H9 (cell line): ENCODE measurements around the gene DCC. TPM values are rescaled to one million over a fixed set of nuclear protein-coding genes. Genes with fewer than 3 reads are reported as not detected.

Source experiments
- DNase-seq: peaks from one replicate; pipeline ENCODE4 v3.0.0-alpha.2; 2017
- H2AFZ ChIP-seq: one replicate; pipeline ENCODE4 v1.6.1; 2013; ENCODE audit warnings: mild to moderate bottlenecking, low read length, control low read depth, moderate library complexity
- H2AK5ac ChIP-seq: 2 replicates; pipeline ENCODE4 v1.6.1; 2013; ENCODE audit warnings: low read length, control low read depth, mixed read lengths; ENCODE audit not compliant: insufficient read length
- H2BK120ac ChIP-seq: one replicate; pipeline ENCODE4 v1.6.1; 2013; ENCODE audit warnings: low read depth, mild to moderate bottlenecking, low read length, control low read depth, inconsistent platforms; ENCODE audit not compliant: poor library complexity, severe bottlenecking
- H2BK12ac ChIP-seq: 2 replicates; pipeline ENCODE4 v1.6.1; 2013; ENCODE audit warnings: low read length, control low read depth, mixed read lengths, low read depth; ENCODE audit not compliant: insufficient read length
- H2BK15ac ChIP-seq: 2 replicates; pipeline ENCODE4 v1.6.1; 2013; ENCODE audit warnings: low read depth, low read length, control low read depth
- H2BK20ac ChIP-seq: one replicate; pipeline ENCODE4 v1.6.1; 2013; ENCODE audit warnings: low read depth, mild to moderate bottlenecking, low read length, control low read depth, inconsistent platforms; ENCODE audit not compliant: poor library complexity, severe bottlenecking
- H2BK5ac ChIP-seq: 2 replicates; pipeline ENCODE4 v1.6.1; 2013; ENCODE audit warnings: low read length, control low read depth, mixed read lengths; ENCODE audit not compliant: insufficient read length
- H3K14ac ChIP-seq: 2 replicates; pipeline ENCODE4 v1.6.1; 2013; ENCODE audit warnings: low read length, control low read depth; ENCODE audit not compliant: insufficient read depth
- H3K18ac ChIP-seq: 2 replicates; pipeline ENCODE4 v1.6.1; 2013; ENCODE audit warnings: low read depth, mild to moderate bottlenecking, mixed read lengths, low read length, control low read depth; ENCODE audit not compliant: insufficient read length
- H3K23ac ChIP-seq: 2 replicates; pipeline ENCODE4 v1.6.1; 2013; ENCODE audit warnings: low read length, control low read depth, mixed read lengths, low read depth; ENCODE audit not compliant: insufficient read length
- H3K23me2 ChIP-seq: 2 replicates; pipeline ENCODE4 v1.6.1; 2013; ENCODE audit warnings: low read depth, mild to moderate bottlenecking, mixed read lengths, low read length, control low read depth; ENCODE audit not compliant: insufficient read length, poor library complexity, severe bottlenecking
- H3K27ac ChIP-seq: 2 replicates; pipeline ENCODE4 v1.5.1; 2013; ENCODE audit warnings: low read length, control low read depth, mixed read lengths, low read depth; ENCODE audit not compliant: insufficient read length
- H3K27me3 ChIP-seq: 2 replicates; pipeline ENCODE4 v1.6.1; 2013; ENCODE audit warnings: low read length, control low read depth, inconsistent platforms; ENCODE audit not compliant: insufficient read depth
- H3K4ac ChIP-seq: 2 replicates; pipeline ENCODE4 v1.6.1; 2013; ENCODE audit warnings: low read depth, mild to moderate bottlenecking, control low read depth, inconsistent platforms, low read length, moderate library complexity
- H3K4me1 ChIP-seq: 2 replicates; pipeline ENCODE4 v1.6.1; 2013; ENCODE audit warnings: low read length, control low read depth, inconsistent platforms; ENCODE audit not compliant: insufficient read depth
- H3K4me2 ChIP-seq: 2 replicates; pipeline ENCODE4 v1.6.1; 2013; ENCODE audit warnings: low read length, control low read depth, mixed read lengths; ENCODE audit not compliant: insufficient read length, insufficient read depth
- H3K56ac ChIP-seq: 2 replicates; pipeline ENCODE4 v1.6.1; 2013; ENCODE audit warnings: low read depth, mild to moderate bottlenecking, mixed read lengths, low read length, control low read depth; ENCODE audit not compliant: insufficient read length
- H3K79me1 ChIP-seq: 2 replicates; pipeline ENCODE4 v1.6.1; 2013; ENCODE audit warnings: low read depth, mild to moderate bottlenecking, moderate library complexity, low read length, control low read depth, inconsistent platforms; ENCODE audit not compliant: insufficient read depth, poor library complexity, severe bottlenecking
- H3K79me2 ChIP-seq: 2 replicates; pipeline ENCODE4 v1.6.1; 2013; ENCODE audit warnings: low read length, control low read depth, inconsistent platforms; ENCODE audit not compliant: insufficient read depth
- H3K9ac ChIP-seq: 2 replicates; pipeline ENCODE4 v1.6.1; 2013; ENCODE audit warnings: low read length, control low read depth, mixed read lengths; ENCODE audit not compliant: insufficient read length; ENCODE audit errors: extremely low read depth
- H3K9me3 ChIP-seq: one replicate; pipeline ENCODE4 v1.6.1; 2013; ENCODE audit warnings: low read depth, low read length, inconsistent platforms; ENCODE audit not compliant: control insufficient read depth
- H3T11ph ChIP-seq: one replicate; pipeline ENCODE4 v1.6.1; 2013; ENCODE audit warnings: mild to moderate bottlenecking, low read length, control low read depth, inconsistent platforms
- H4K20me1 ChIP-seq: one replicate; pipeline ENCODE4 v1.6.1; 2013; ENCODE audit not compliant: control insufficient read depth, insufficient read length, insufficient read depth
- H4K5ac ChIP-seq: 2 replicates; pipeline ENCODE4 v1.6.1; 2013; ENCODE audit warnings: low read depth, mild to moderate bottlenecking, mixed read lengths, low read length, control low read depth; ENCODE audit not compliant: insufficient read length
- H4K8ac ChIP-seq: replicated peaks from 2 replicates; pipeline ENCODE4 v1.6.1; 2013; ENCODE audit warnings: low read length, control low read depth, mixed read lengths, low read depth; ENCODE audit not compliant: insufficient read length
- H4K91ac ChIP-seq: 2 replicates; pipeline ENCODE4 v1.6.1; 2013; ENCODE audit warnings: low read depth, mild to moderate bottlenecking, moderate library complexity, mixed read lengths, low read length, control low read depth; ENCODE audit not compliant: insufficient read length
- H3K27ac Mint-ChIP-seq, 3 experiments: 2 replicates in 2 of 3; 3 replicates in 1 of 3; pipeline ENCODE4 v1.8.0; 2020 to 2021; ENCODE audit warnings: mixed read lengths in 3 of 3, mild to moderate bottlenecking in 1 of 3, moderate library complexity in 1 of 3
- H3K27me3 Mint-ChIP-seq: 2 replicates; pipeline ENCODE4 v1.8.0; 2021; ENCODE audit warnings: low read depth, mild to moderate bottlenecking, moderate library complexity, mixed read lengths
- H3K36me3 Mint-ChIP-seq, 3 experiments: 2 replicates in 2 of 3; 3 replicates in 1 of 3; pipeline ENCODE4 v1.8.0; 2020 to 2021; ENCODE audit warnings: low read depth in 3 of 3, mixed read lengths in 3 of 3; ENCODE audit not compliant: insufficient read depth in 1 of 3
- H3K4me1 Mint-ChIP-seq, 2 experiments: 2 replicates each; pipeline ENCODE4 v1.8.0; 2020; ENCODE audit warnings: mixed read lengths in 2 of 2
- H3K4me3 Mint-ChIP-seq, 2 experiments: 2 replicates in 1 of 2; 3 replicates in 1 of 2; pipeline ENCODE4 v1.8.0; 2020 to 2021; ENCODE audit warnings: mild to moderate bottlenecking in 2 of 2, mixed read lengths in 2 of 2, moderate library complexity in 1 of 2
- H3K9me3 Mint-ChIP-seq, 2 experiments: 2 replicates in 1 of 2; 3 replicates in 1 of 2; pipeline ENCODE4 v1.8.0; 2020; ENCODE audit warnings: mild to moderate bottlenecking in 2 of 2, mixed read lengths in 2 of 2, moderate library complexity in 1 of 2
- WGBS: extraction: QIAGEN DNeasy Blood & Tissue Kit; methylation state at CpG from one replicate; pipeline ENCODE4 v1.1.7; 2013; ENCODE audit warnings: missing lambda C conversion rate, low lambda C conversion rate, mixed read lengths; ENCODE audit not compliant: insufficient read length; ENCODE audit errors: extremely low coverage; 5-methylcytosine and 5-hydroxymethylcytosine counted together
- total RNA-seq: library from RNA; stranded (reverse); gene quantifications from 2 replicates; pipeline ENCODE4 v1.2.1, GENCODE V29; 2021
- TF ChIP-seq, protein P1 (sequence below): fragments of 200-600 bp; sonication (generic); conservative IDR thresholded peaks from 3 replicates; pipeline ENCODE4 v1.8.0; 2021; ENCODE audit warnings: antibody characterized with exemption, mild to moderate bottlenecking

Gene DCC
- total RNA-seq, 1 experiment from 2014 or later = 0.35 TPM

DNA sequence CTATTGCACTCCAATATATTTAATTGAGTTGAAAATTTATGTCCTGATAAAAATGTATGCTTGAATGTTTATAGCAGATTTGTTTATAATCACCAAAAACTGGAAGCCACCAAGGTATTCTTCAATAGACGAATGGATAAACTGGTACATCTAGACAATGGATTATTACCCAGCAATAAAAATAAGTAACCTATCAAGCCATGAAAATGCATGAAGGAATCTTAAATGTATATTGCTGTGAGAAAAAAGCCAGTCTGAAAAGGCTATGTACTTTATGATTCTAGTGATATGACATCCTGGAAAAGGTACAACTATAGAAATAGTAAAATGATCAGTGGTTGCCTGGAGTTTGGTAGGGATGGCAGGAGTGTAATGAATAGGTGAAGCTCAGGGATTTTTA, 580.7 kb downstream of the DCC start:
- no CpG with 5 or more reads among the region's 1 CpG for WGBS
- Mint-ChIP-seq H3K4me1 (no peaks in the 10 kb centered on the region), H3K27me3 (no peaks in the 10 kb centered on the region), H3K36me3 (no peaks in the 10 kb centered on the region), H3K4me3 (no peak overlapping the region), H3K9me3 (no peaks in the 10 kb centered on the region), H3K27ac (no peak overlapping the region)
- Histone ChIP-seq H2AK5ac (no peak overlapping the region), H3K27ac (no peak overlapping the region), H3K56ac (no peak overlapping the region), H3K27me3 (no peaks in the 10 kb centered on the region), H4K20me1 (no peaks in the 10 kb centered on the region), H3K9ac (no peak overlapping the region), H2BK15ac (no peak overlapping the region), H3K4me2 (no peak overlapping the region), H3K18ac (no peak overlapping the region), H4K5ac (no peak overlapping the region), H3K23me2 (no peaks in the 10 kb centered on the region), H2BK120ac (no peak overlapping the region), H3K4me1 (no peaks in the 10 kb centered on the region), H3K79me2 (no peaks in the 10 kb centered on the region), H2AFZ (no peak overlapping the region), H3K4ac (no peak overlapping the region), H3K79me1 (no peaks in the 10 kb centered on the region), H4K8ac (no peak overlapping the region), H3T11ph (no peak overlapping the region), H2BK5ac (no peak overlapping the region), H3K9me3 (no peaks in the 10 kb centered on the region), H3K14ac (no peak overlapping the region), H2BK12ac (no peak overlapping the region), H2BK20ac (no peak overlapping the region), H3K23ac (no peak overlapping the region), H4K91ac (no peak overlapping the region)
- TF ChIP-seq, protein P1, sequence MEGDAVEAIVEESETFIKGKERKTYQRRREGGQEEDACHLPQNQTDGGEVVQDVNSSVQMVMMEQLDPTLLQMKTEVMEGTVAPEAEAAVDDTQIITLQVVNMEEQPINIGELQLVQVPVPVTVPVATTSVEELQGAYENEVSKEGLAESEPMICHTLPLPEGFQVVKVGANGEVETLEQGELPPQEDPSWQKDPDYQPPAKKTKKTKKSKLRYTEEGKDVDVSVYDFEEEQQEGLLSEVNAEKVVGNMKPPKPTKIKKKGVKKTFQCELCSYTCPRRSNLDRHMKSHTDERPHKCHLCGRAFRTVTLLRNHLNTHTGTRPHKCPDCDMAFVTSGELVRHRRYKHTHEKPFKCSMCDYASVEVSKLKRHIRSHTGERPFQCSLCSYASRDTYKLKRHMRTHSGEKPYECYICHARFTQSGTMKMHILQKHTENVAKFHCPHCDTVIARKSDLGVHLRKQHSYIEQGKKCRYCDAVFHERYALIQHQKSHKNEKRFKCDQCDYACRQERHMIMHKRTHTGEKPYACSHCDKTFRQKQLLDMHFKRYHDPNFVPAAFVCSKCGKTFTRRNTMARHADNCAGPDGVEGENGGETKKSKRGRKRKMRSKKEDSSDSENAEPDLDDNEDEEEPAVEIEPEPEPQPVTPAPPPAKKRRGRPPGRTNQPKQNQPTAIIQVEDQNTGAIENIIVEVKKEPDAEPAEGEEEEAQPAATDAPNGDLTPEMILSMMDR = no peak
- DNase-seq = no peak
